ENCODE results near the gene ARHGEF19. TPM values are rescaled to one million over a fixed set of nuclear protein-coding genes. Genes with fewer than 3 reads are reported as not detected.

Gene ARHGEF19
- total and polyA plus RNA-seq, 10 donors = 3.5 to 12.9 (median 7.8) TPM

GRCh38 chr1:16203550-16203949 is 8.9 kb downstream of the ARHGEF19 start:
- intact Hi-C loops (cut with DNase I; ENCODE audit: low total_unique reads) = no loop called here
- H3K27me3 ChIP-seq (replicated peaks in 1 of 7) = no peaks in the 10 kb centered on the region
- H3K4me1 ChIP-seq = peaks cover 6 to 29% (median 17%) of the 10 kb centered on the region in 6 donors
- no peak overlapping the region for H3K27ac ChIP-seq
- no peak for DNase-seq
- 37 to 68% (median 53%) methylated on average over 3 of the region's 3 CpGs for WGBS, 5 donors
- H3K36me3 ChIP-seq = peaks cover 0 to 42% (median 7%) of the 10 kb centered on the region in 6 donors
- H3K4me3 ChIP-seq = no peak overlapping the region
- no peaks in the 10 kb centered on the region for H3K9me3 ChIP-seq
- TF ChIP-seq POLR2AphosphoS5 (IDR thresholded peaks at IDR 0.05) = no peak
- TF ChIP-seq POLR2A (IDR thresholded peaks at IDR 0.05) = no peak
- TF ChIP-seq CTCF (IDR thresholded peaks at IDR 0.05 in 8 of 11, conservative IDR thresholded peaks at IDR 0.05 in 3 of 11) = no peak

- intact Hi-C loops (cut with DNase I; ENCODE audit: low total_unique reads) = no loop called here
- H3K9me3 ChIP-seq = no peaks in the 10 kb centered on the region
- H3K27ac ChIP-seq = no peak overlapping the region
- peaks cover 0 to 51% (median 8%) of the 10 kb centered on the region in 6 donors for H3K36me3 ChIP-seq
- no peak for TF ChIP-seq POLR2A (IDR thresholded peaks at IDR 0.05)
- no peak for TF ChIP-seq CTCF (IDR thresholded peaks at IDR 0.05 in 8 of 11, conservative IDR thresholded peaks at IDR 0.05 in 3 of 11)
- TF ChIP-seq POLR2AphosphoS5 (IDR thresholded peaks at IDR 0.05) = no peak
- no peak overlapping the region for H3K4me3 ChIP-seq
- WGBS, 5 donors = 89 to 95% (median 93%) methylated on average over 19 to 24 of the region's 24 CpGs
- DNase-seq = no peak
- H3K4me1 ChIP-seq = peaks cover 6 to 22% (median 16%) of the 10 kb centered on the region in 6 donors
- H3K27me3 ChIP-seq (replicated peaks in 1 of 7) = no peaks in the 10 kb centered on the region
These were observed 9.9 kb downstream of the ARHGEF19 start for GRCh38 chr1:16202281-16203210.

- DNase-seq = no peak
- no peaks in the 10 kb centered on the region for H3K27me3 ChIP-seq (replicated peaks in 1 of 7)
- TF ChIP-seq POLR2AphosphoS5 (IDR thresholded peaks at IDR 0.05) (no peak), CTCF (IDR thresholded peaks at IDR 0.05 in 8 of 11, conservative IDR thresholded peaks at IDR 0.05 in 3 of 11) (no peak), POLR2A (IDR thresholded peaks at IDR 0.05) (no peak)
- no peak overlapping the region for H3K27ac ChIP-seq
- no peaks in the 10 kb centered on the region for H3K9me3 ChIP-seq
- H3K36me3 ChIP-seq = peaks cover 0 to 46% (median 8%) of the 10 kb centered on the region in 6 donors
- no peaks in the 10 kb centered on the region for H3K4me1 ChIP-seq
- WGBS, 5 donors = 91 to 94% (median 92%) methylated on average over 4 of the region's 4 CpGs
- H3K4me3 ChIP-seq = no peak overlapping the region
- intact Hi-C loops (cut with DNase I; ENCODE audit: low total_unique reads) = no loop called here
These were observed 12.8 kb downstream of the ARHGEF19 start for GRCh38 chr1:16199700-16200099.

GRCh38 chr1:16199157-16199501 is 13.3 kb downstream of the ARHGEF19 start:
- no peaks in the 10 kb centered on the region for H3K27me3 ChIP-seq (replicated peaks in 1 of 7)
- H3K27ac ChIP-seq = no peak overlapping the region
- no peaks in the 10 kb centered on the region for H3K4me1 ChIP-seq
- TF ChIP-seq POLR2A (IDR thresholded peaks at IDR 0.05) (no peak), CTCF (IDR thresholded peaks at IDR 0.05 in 8 of 11, conservative IDR thresholded peaks at IDR 0.05 in 3 of 11) (no peak), POLR2AphosphoS5 (IDR thresholded peaks at IDR 0.05) (no peak)
- no peak for DNase-seq
- no peaks in the 10 kb centered on the region for H3K9me3 ChIP-seq
- intact Hi-C loops (cut with DNase I; ENCODE audit: low total_unique reads) = no loop called here
- 36 to 70% (median 40%) methylated on average over 1 of the region's 1 CpG for WGBS, 5 donors
- no peak overlapping the region for H3K4me3 ChIP-seq
- peaks cover 0 to 41% (median 8%) of the 10 kb centered on the region in 6 donors for H3K36me3 ChIP-seq

Measured in spleen (tissue), 11 donors.